NCI-H2196 treated with DMSO at 0.1 percent for 48 hours (cell line): Measurements from ENCODE around the gene AMIGO2.
A peak's percentile ranks its signal among the peaks of the same experiment; 100 is the strongest.
"Not testable (repeated sequence)": the region's sequence is repeated elsewhere in the genome, so short reads cannot be mapped to it uniquely, and the experiment has no call there.

Experiments used
- DNase-seq: peaks from one replicate; lab custom pipeline; 2025; ENCODE audit not compliant: unreplicated experiment; lab: John Stamatoyannopoulos, UW

AMIGO2 gene

GRCh38 chr12:47079468-47079980 lies at the start of gene AMIGO2, which contains the start of gene PCED1B:
Gene AMIGO2 (minus strand): TSS chr12:47079959. CDS start chr12:47079002, 957 bp downstream.
Gene PCED1B (plus strand): TSS chr12:47079621. CDS start chr12:47235064, 155,443 bp downstream.
- DNase-seq, result peak; percentile 19

GRCh38 chr12:47126246-47126645 lies 46.5 kb upstream of the AMIGO2 start:
- no peak for DNase-seq

DNA sequence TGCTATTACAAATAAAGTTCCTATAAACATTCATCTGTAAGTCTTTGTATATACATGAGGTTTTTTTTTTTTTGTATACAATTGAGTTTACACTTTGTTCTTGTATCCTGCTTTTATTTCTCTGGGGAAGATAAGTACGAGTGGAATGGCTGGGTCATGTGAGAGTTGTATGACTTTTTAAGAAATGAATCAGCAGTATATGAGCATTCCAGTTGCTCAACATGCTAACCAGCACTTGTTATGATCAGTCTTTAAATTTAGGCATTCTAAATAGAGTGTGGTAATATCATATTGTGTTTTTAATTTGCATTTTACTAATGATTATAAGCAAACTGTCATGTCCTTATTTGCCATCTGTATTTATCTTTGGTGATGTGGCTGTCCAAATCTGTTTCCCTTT lies 44.7 kb upstream of the AMIGO2 start:
- no peak for DNase-seq

- no peak for DNase-seq
Observed at GRCh38 chr12:47123730-47124129, 44.0 kb upstream of the AMIGO2 start.

- no peak for DNase-seq
Observed at GRCh38 chr12:47122602-47123001, 42.8 kb upstream of the AMIGO2 start.

DNA sequence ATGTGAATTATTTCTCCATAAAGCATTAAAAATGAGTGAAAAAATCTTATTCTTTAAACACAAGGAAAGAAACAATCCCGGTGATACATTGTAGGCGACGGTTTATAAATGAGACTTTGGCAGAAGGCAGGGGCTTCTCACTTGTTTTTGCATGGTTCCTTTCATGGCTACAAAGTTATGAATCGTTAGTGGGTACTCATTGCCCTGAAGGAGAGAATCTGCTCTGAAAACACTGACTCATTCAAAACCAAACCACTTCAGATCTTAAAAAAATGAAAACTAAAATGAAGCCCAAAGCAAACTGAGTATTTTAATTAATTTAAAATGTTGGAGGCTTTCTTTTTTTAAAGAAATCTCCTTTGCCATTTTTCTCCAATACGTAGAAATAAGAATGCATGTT lies 41.4 kb upstream of the AMIGO2 start:
- DNase-seq, result no peak

DNA sequence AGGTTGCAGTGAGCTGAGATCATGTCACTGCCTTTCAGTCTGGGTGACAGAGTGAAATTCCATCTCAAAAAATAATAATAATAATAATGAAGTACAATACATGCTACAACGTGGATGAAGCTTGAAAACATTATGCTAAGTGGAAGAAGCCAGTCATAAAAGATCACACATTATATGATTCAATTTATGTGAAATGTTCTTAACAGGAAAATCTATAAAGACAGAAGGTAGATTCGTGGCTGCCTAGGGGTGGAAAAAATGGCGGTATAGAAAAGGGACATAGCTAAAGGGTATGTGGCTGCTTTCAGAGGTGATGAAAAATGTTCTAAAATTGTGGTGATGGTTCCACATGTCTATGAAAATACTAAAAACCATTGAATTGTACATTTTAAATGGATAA lies 41.0 kb upstream of the AMIGO2 start:
- no peak for DNase-seq

DNA sequence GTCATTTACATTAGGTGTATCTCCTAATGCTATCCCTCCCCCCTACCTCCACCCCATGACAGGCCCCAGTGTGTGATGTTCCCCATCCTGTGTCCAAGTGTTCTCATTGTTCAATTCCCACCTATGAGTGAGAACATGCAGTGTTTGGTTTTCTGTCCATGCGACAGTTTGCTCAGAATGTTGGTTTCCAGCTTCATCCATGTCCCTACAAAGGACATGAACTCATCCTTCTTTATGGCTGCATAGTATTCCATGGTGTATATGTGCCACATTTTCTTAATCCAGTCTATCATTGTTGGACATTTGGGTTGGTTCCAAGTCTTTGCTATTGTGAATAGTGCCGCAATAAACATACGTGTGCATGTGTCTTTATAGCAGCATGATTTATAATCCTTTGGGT lies 37.5 kb upstream of the AMIGO2 start:
- DNase-seq, result not testable (repeated sequence)

- DNase-seq, result no peak
Observed at GRCh38 chr12:47114481-47114892, 34.7 kb upstream of the AMIGO2 start.

GRCh38 chr12:47112679-47113078 lies 32.9 kb upstream of the AMIGO2 start:
- no peak for DNase-seq

DNA sequence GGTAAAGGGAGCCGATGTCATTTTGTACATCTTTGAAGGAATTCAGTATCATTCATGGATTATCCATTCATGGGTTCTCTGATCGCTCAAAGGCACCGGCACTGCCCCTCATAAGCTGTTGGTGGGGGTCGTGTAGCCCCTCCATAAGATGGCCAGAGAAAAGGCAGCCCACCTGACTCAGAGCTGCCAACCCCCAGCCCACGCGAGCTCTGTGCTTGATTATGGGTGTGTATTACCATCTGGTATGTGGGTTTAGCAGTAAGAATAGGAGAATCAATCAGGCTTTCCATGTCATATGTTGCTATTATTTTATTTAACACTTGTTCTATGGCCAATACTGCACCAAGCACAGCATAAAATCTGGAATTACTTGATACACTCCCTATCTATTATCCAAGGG lies 32.1 kb upstream of the AMIGO2 start:
- DNase-seq, result no peak

DNA sequence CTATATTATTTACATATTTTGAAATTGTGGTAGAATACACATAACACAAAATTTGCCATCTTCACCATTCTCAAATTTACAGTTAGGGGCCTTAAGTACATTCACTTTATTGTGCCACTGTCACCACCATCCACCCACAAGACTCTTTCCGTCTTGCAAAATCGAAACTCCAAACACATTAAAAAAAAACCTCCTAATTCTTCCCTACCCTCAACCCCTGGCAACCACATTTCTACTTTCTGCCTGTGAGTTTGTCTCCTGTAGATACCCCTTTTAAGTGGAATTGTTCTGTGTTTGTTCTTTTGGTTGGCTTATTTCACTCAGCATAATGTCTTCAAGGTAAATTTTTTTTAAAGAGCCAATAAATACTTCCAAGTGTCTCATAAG lies 31.6 kb upstream of the AMIGO2 start:
- DNase-seq, result no peak

DNA sequence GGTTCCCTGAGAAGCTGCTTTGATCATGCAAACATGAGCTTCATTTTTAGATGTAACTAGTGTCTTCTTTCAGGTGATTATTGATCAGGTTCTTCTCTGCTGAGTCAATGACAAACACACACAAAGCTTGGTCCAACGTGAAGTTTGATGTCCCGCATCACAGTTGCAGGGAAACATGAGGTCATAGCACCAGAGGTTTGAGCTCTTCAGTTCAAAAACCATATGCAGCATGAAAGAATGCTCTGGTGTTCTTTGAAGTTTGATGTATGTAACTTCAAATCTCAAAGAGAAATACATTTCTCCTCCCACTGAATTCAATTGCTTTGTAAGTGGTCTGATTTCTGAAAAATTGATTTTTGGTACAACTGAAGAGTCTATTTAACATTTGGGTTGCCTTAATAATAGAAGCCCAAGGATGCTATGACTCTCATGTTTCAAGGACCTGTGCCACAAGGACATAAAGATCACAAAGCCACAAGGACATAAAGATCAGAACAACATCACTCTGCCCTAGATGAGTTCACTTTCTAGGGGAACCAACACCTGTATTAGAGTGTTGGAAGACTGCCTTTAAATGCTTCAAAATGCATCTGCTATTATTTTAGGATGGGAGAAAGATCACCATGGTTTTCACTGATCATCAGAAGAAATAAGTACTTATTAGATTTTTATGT lies 31.1 kb upstream of the AMIGO2 start:
- DNase-seq, result no peak

DNA sequence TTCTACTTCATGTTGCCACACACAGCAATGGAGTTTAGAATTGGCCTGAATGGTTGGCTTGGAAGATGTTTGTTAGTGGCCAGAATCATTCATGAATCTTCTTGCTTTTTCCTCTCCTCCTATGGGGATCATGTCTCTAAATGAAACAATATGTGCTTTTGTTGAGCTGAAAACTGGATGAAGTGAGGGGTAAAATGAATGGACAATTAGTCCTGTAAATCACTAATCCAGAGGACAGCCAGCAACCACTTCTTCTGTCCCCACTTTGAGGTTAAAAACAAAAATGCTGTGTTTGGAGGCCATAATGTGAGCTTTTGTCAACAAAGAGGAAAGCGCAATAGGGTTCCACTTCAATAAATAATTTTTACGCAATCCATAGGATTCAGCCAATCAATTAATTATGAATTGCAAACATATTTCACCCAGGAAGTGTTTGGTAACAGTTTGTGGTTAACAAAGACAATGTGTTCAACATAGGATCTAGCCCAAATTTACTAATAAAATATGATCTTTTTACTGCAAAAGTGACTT lies 30.3 kb upstream of the AMIGO2 start:
- no peak for DNase-seq

- no peak for DNase-seq
Observed at GRCh38 chr12:47107926-47108325, 28.2 kb upstream of the AMIGO2 start.

DNA sequence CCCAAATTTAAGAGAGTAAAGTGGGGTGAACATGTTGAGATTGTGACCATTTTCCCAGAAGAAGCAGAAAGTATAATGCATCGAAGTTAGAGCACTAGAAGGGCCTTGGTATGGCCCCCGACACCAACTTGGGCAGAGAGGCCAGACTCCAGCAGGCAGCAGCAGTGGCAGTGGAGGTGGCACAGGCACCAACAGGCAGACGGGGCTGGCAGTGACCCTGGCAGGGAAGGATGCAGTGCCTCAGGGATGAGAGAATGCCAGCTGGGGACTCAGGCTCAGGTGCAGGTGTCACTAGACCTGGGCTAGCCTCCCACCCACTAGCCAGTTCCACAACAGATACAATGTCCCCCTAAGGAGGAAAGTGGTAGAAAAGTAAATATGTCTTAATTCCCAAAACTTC lies 27.7 kb upstream of the AMIGO2 start:
- DNase-seq, result no peak

DNA sequence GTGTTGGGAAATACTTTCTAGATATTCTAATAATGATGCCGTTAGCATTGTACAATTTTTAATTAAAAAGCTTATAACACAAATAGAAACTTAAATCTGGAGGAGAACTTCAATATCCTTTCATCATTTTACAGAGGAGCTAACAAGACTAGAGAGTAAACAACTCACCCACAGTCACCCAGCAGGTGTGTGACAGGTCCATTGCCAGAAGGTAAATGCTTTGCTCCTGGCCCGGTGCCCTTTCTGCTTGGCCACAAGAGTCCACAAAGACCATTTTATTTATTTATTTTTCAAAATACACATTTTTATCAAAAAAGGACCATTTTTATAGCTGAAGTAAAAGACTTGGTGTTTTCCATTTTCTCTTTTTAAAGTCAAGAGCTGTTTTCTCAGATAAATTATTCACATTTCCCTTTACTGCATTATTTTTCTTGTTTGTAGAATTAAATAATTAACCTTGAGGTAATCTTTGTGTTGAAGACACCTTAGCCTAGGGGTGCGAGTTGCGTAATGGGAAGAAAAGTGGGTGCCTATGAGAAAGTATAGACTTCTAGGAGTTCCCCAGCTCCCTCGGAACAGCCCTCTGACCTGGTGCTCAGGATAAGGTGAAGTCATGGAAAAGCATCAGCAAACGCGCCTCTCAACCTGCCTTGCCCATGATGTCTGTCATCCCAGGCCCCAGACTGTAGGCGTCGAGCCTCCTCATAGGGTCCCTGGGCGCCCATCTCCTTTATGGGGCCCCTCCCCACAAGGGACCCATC lies 26.3 kb upstream of the AMIGO2 start:
- peak; percentile 19 for DNase-seq

- no peak for DNase-seq
Observed at GRCh38 chr12:47102845-47103651, 23.3 kb upstream of the AMIGO2 start.

DNA sequence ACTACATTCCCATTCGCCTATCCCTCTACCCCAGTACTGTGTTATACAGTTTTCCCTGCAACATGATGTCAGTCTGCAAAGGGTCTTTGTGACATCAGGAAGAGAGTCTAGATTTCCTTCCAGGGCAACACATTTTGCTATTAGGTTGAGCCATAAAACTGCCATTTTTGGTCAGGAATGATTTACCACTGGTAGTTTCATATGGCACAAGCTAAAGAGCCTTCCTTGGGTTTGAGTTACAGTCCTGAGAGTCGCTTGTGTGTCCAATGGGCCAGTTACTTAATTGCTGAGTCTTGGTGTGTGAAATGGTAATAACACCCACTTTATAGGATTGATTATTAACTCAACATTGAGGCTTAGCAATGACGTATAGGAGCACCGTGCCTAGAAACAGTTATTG lies 22.6 kb upstream of the AMIGO2 start:
- no peak for DNase-seq

- no peak for DNase-seq
Observed at GRCh38 chr12:47100160-47100559, 20.4 kb upstream of the AMIGO2 start.

GRCh38 chr12:47099610-47100009 lies 19.9 kb upstream of the AMIGO2 start:
- no peak for DNase-seq
